NCI-H2196 treated with DMSO at 0.1 percent for 48 hours (cell line): Measurements from ENCODE around the gene CYP4B1.

Experiments used
- DNase-seq: peaks from one replicate; lab custom pipeline; 2025; ENCODE audit not compliant: unreplicated experiment; lab: John Stamatoyannopoulos, UW

CYP4B1 gene

GRCh38 chr1:46793126-46793525 lies 5.7 kb upstream of the CYP4B1 start:
- no peak for DNase-seq

- DNase-seq: no peak
These were observed 963 bp upstream of the CYP4B1 start for GRCh38 chr1:46797696-46798470.

GRCh38 chr1:46800742-46801141 lies 1.9 kb downstream of the CYP4B1 start:
- DNase-seq: no peak

- peak; percentile 15 for DNase-seq
These were observed 2.6 kb downstream of the CYP4B1 start for GRCh38 chr1:46801323-46802055.

- DNase-seq: no peak
These were observed 3.2 kb downstream of the CYP4B1 start for GRCh38 chr1:46802081-46802480.

GRCh38 chr1:46802901-46803574 lies 4.2 kb downstream of the CYP4B1 start:
- no peak for DNase-seq

GRCh38 chr1:46804027-46804889 lies 5.4 kb downstream of the CYP4B1 start:
- DNase-seq: no peak

GRCh38 chr1:46804926-46805325 lies 6.1 kb downstream of the CYP4B1 start:
- no peak for DNase-seq

- no peak for DNase-seq
These were observed 6.9 kb downstream of the CYP4B1 start for GRCh38 chr1:46805755-46806154.

- DNase-seq: no peak
These were observed 7.6 kb downstream of the CYP4B1 start for GRCh38 chr1:46806196-46807020.

- no peak for DNase-seq
These were observed 8.5 kb downstream of the CYP4B1 start for GRCh38 chr1:46807046-46807972.

GRCh38 chr1:46809071-46809470 lies 10.2 kb downstream of the CYP4B1 start:
- no peak for DNase-seq

GRCh38 chr1:46809904-46810303 lies 11.1 kb downstream of the CYP4B1 start:
- no peak for DNase-seq

GRCh38 chr1:46810596-46810995 lies 11.8 kb downstream of the CYP4B1 start:
- no peak for DNase-seq

- no peak for DNase-seq
These were observed 12.2 kb downstream of the CYP4B1 start for GRCh38 chr1:46811053-46811452.

- DNase-seq: no peak
These were observed 13.5 kb downstream of the CYP4B1 start for GRCh38 chr1:46812065-46812963.

- no peak for DNase-seq
These were observed 14.4 kb downstream of the CYP4B1 start for GRCh38 chr1:46812996-46813857.
